Renal pelvis (tissue), 4 donors: ENCODE results near the gene TMEM220. TPM values are rescaled to one million over a fixed set of nuclear protein-coding genes. Genes with fewer than 3 reads are reported as not detected.

Experiments
- DNase-seq: peaks from one replicate; pipeline ENCODE4 v3.0.0-alpha.2; 2013
- polyA plus RNA-seq, 3 donors: library from polyadenylated mRNA; unstranded; fragments of 120-200 nt; gene quantifications; one replicate each; pipeline ENCODE4 v1.2.1, GENCODE V29; 2013; ENCODE audit not compliant: insufficient read length in 3 of 3

Gene TMEM220
- polyA plus RNA-seq, 3 donors, result 8.4 to 16.4 (median 13.2) TPM

DNA sequence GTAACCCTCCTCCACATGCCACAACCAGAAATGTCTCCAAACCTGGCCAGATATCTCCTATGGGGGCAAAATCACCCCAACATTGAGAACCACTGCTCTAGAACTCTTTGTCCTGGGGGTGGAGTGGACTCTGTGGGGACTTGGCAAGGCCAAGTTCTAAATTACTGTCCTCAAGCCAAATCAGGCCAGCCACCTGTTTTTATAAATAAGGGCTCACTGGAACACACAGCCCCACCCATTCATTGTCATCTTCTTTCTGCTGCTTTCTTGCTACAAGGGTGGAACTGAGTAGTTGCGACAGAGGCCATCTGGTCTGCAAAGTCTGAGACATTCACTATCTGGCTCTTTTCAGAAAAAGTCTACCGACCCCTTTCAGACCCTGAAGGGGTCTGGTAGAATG, 26.8 kb upstream of the TMEM220 start:
- no peak for DNase-seq

DNA sequence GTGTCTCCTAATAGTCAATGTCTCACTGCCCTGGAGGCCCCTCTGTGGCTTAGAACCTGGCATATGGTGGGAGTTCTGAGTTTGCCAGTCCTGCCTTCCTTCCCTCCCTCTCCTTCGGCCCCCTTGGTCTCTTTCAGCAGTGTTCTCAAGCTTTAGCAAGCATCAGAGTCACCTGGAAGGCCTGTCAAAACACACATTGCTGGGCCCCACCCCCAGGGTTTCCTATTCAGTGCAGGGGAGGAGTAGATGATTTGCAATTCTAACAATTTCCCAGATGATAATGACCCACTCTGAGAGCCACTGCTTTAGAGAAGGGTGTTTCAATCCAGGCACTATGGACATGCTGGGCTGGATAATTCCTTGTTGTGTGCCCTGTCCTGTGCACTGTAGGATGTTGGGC, 26.4 kb upstream of the TMEM220 start:
- DNase-seq, result no peak

DNA sequence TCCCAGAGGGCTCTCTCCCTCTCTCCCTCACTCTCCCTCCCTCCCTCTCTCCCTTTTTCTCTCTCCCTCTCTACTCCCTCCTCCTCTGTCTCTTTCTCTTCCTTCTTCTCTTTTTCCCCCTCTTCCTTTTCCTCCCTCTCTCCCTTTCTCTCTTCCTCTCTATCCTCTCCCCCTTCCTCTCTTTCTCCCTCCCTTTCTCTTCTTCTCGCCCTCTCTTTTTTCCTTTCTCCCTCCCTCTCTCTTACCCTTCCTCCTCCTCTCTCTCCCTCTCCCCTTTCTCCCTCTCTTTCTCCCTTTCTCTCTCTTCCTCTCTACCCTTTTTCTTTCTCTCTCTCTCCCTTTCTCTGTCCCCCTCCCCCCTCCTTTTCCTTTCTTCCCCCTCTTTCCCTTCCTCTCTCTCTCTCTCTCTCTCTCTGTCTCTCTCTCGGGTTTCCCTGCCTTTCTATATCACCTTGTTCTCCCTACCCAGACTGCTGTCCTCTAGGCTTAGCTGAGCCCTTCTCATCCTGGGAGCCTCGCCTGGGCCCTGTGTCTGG, 25.8 kb upstream of the TMEM220 start:
- DNase-seq, result no peak

DNA sequence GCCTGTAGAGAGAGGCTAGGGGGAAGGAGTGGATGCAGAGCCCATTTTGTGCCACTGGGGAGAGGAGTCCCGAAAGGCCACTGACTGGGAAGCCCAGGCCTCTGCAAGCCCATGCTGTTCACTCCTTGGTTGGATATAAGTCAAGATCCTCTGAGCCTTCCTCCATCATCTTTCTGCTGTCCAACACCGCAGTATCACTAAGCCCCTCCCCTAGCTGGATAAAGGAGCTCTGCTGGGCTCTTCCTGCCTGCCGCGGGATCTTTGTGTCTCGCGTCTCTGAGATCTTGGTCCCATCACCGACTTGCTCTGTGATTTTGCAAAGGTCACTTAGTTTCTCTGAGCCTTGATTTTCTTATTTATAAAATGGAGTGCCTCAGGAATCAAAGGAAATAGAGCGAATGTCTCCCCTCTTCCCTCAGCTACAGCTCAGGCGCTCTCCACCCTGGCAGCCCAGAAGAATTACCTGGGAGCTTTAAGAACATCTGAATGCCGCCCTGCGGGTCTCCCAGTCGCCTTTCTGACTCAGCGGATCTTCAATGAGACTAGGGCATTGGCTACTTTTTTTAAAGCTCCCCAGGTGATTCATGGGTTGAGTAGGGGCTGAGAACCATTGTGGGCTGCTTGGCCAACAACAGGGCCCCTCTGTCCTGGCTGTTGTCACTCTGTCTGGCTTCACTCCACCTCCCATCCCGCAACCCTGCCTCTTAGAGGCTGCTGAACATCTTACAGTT, 25.2 kb upstream of the TMEM220 start:
- no peak for DNase-seq

DNA sequence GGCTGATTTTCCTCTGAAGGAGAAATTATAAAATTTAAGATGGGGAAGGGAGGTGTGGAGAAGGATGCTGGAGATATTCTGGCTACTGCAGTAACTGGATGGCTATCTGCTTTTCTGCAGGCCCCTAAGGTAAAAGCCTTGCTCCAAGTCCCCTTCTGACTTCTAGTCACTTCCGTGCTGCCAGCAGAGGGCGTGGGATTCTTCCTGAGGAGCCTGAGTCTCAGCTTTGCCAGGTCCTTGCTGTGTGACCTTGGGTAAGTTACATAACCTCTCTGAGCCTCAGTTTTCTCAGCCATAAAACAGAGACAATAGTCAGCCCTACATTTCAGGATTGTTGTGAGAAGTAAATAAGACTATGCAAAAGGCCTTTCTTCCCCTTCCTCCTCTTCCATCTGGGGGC, 24.3 kb upstream of the TMEM220 start:
- no peak for DNase-seq

DNA sequence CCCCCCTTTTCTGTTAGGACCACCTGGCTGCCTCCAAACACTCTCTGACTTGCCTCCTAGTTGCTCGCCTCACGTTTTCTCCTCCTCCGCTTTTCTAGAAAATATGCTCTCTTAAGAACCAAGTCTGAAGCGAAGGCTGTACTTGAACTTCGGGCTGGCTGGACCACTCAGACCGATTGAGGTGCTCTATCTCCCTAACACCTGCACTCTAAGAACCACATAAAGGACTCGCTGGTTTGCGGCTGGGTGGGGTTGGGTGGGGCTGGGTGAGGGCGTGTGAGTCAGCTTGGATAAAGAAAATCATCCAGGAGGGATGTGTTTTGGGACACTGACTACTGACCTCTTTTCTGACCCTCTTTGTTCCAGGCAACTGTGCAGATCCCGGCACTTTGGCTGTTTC, 22.9 kb upstream of the TMEM220 start:
- no peak for DNase-seq

DNA sequence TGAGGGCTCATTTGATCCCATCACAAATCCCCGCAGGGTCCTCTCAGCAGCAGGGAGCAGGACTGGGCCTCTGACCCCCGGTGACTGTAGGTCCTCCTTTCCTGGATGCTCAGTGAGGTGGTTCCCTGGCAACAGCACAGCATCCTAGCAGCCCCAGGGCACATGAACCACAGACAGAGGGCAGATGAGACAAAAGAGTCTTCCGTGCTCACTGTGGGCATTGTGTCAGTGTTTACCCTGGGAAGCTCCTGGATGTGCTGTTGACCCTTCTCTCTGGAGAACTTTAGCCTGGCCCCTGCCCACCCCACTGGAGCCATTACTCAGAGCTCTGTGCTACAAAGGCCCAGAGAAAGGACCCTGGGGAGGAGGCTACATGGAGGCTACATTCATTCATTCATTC, 21.7 kb upstream of the TMEM220 start:
- DNase-seq, result no peak

DNA sequence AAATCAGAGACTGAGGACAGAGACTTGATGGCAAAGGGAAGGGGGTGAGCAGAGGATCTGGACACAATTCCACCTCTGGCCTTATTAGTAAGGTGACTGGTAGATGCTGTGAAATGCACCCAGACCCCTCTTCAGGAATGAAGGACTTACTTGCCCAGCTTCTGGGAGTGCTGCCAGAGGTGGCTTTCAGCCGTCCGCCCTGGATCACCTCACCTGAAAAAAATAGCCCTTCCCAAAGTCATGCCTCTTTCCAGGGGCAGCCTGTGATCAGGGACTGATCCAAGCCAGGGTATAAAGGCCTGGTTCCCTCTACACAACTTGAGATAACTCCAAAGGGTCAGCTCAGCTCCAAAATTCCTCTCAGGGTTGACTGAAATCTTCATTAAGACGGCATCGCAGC, 20.4 kb upstream of the TMEM220 start:
- DNase-seq, result no peak

DNA sequence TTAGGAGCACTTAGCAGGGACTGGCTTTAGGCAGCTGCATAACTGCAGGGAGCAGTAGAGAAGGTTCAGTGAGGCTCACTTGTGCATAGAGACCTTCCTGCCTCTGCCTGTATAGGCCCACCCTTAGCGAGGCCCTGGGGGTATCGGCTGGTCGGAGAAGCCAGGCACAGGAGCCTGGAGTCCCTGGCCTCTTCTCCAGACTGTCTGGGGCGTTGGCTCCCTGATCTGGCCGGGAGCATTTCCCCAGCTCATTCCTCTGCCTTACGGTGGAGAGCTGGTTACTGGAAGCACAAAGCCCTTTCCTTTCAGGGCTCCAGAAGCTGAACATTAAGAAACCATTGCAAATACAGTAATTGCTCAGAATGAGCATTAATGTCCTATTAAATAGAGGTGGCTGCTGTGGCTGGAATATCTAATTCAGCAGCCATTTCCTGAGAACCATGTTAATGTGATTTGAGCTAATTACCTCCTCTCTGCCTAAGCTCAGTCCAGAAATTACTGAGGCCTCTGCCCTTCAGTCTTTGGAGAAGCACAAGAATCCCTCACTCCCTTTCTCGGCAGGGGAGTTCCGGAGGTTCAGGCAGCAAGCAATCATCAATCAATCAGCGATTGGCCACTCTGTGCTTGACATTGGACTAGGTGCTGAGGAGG, 18.8 kb upstream of the TMEM220 start:
- no peak for DNase-seq

DNA sequence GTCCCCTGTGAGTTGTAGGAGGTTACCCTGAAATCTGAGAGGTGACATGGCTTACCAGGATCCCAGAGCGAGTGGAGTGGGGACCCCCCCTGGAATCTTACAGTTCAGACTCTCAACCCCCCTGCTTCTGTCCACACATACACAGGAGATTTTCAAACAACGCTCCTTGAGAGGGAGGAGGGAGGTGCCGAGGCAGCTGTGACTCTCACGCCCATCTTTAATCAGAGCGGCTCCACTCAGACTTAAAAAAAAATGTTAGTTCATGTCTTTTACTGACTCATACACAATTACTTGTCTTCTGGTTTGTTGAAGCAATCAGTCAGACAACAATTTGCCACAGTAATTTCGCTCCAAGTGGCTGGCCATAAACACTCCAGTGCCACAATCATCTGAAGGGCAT, 15.4 kb upstream of the TMEM220 start:
- no peak for DNase-seq

DNA sequence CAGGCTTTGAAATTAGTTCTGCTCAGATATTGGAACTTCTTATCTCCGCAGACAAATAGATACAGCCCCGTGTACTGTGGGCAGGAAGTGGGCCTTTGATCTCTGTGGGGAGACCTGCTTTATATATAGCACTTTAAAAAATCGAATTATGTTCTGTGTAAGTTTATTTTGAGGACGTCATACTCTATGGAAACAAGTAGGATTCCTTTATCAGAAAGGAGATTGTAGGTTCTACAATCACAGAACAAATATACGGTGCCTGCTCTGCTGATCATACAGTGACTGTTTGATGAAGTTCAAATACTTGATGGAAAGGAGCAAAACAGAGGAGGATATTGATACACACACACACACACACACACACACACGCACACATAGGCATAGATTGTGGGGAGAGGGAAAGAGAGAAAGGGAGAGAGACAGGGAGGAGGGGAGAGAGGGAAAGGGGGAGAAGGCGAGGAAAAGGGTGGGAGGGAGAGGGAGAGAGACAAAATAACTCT, 14.7 kb upstream of the TMEM220 start:
- no peak for DNase-seq

DNA sequence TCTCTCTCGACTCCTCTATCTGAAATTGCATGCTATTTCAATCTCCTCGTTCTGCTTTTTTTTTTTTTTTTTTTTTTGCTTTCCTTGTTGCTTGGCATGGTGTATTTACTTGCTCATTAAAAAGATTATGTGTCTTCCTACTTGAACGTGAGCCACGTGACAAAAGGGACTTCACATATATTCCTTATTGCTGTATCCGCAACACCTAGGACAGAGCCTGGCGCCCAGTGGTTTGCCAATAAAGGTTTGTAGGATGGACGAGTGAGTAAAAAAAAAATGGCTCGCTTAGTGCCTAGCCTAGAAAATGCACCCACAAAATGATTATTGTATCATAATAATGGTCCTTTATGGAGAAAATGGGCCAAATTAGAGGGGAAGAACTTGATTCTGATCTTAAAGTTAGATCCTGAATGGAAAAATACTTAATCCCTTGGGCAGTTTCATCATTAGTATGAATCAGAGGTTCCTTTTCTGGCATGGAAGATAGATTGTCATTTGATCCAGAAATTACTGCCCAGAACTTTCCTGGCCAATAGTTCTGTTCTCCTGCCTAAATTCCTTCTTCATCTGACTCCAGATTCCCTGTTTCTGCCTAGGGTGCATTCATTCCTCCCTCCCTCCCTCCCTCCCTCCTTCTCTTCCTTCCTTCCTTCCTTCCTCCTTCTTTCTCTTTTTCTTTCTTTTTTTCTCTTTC, 13.6 kb upstream of the TMEM220 start:
- no peak for DNase-seq

DNA sequence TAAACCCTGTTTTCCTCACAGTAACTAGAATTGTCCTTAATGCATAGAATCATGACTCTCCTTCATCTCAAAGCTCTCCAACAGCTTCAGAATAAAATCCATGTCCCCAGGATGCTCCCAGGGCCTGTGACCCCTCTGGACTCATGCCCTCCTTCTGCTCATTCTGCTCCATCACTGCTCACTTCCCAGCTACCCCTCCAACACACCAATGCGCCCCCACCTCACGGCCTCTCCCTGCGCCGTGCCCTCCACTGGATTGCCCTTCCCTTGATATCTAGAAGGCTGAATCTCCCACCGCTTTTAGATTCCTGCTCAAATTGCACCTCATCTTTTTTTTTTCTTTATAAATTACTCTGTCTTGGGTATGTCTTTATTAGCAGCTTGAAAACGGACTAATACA, 12.6 kb upstream of the TMEM220 start:
- no peak for DNase-seq

DNA sequence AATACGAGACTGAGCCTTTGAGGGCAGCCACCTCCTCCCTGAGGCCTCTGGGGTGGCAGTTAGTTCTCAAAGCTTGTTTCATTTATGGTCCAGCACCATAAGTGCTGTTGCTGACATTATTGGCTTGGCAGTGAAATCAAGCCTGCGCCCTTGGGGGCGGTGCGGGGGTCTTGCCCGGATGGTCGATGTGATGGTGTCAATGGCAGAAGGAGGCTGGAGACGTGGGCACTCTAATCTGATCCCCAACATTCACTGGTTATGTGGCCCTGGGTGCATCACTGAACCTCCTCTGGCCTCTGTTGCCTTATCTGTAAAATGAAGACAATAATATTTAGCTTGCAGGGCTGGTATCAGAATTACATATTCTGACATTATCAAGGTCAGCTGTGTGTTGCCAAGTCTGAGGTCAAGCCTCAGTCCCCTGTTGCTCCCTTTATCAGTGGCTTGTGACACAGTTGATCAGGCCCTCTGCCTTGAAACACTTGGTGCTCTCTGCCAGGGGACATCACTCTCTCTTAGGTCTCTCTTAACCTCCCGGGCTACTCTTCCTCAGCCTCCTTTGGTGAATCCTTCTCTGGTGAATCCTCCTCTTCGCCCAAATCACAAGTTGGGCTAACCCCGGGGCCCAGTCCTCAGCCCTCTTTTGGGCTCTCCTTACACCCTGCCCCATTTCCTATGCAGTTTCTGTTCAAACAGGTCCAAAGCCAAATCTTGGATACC, 11.8 kb upstream of the TMEM220 start:
- DNase-seq, result no peak

DNA sequence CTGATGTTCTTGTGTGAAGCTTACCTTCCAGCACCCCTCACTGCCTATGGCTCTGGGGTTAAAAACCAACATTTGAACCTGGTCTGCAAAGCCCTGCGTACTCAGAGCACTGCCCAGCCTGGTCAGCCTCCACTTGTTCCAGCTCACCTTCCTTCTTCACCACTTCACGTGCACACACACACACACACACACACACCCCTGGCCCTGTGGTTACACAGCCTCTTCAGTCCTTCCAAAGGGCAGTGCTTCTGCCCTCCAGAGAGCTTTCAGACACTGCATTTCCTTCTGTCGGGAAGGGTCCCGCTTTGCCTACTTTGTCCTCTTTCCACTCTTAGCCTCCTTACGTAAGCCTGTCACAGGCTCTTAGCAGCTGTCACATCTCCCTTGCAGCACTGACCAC, 9.6 kb upstream of the TMEM220 start:
- no peak for DNase-seq

DNA sequence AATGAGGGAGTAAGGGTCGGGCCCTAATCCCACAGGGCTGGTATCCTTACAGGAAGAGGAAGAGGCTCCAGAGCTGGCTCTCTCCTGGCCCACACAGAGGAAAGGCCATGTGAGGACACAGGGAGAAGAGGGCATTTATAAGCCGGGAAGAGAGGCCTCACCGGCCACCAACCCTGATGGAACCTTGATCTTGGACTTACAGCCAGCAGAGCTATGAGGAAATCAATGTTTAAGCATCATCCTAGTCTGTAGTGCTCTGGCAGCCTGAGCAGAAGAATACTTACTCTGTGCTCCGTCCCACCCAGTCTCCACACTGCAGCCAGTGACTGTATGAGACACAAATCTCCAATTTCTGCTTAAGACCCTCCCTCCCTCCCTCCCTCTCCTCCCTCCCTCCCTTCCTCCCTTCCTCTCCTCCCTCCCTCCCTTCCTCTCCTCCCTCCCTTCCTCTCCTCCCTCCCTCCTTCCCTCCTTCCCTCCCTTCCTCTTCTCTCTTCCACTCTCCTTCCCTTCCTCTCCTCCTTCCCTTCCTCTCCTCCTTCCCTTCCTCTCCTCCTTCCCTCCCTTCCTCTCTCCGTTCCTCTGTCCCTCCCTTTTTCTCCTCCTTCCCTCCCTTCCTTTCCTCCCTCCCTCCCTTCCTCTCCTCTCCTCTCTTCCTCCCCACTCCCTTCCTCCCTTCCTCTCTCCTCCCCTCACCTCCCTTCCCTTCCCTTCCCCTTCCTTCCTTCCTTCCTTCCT, 8.9 kb upstream of the TMEM220 start:
- DNase-seq, result no peak

DNA sequence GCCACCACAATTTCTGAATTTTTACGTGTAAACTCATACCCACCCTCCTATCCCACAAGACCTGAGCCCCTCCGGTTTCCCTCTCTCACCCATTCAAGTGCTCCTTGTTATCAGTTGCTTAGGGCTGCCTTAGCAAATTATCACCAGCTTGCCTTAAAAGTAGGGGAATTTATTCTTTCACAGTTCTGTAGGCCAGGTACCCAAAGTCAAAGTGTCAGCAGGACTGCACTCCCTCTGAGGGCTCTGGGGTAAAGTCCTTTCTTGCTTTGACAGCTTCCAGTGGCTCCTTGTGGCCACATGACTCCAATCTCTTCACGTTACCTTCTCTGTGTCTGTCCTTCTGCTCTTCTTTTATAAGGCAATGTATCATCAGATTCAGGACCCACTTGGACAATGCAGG, 7.9 kb upstream of the TMEM220 start:
- no peak for DNase-seq

DNA sequence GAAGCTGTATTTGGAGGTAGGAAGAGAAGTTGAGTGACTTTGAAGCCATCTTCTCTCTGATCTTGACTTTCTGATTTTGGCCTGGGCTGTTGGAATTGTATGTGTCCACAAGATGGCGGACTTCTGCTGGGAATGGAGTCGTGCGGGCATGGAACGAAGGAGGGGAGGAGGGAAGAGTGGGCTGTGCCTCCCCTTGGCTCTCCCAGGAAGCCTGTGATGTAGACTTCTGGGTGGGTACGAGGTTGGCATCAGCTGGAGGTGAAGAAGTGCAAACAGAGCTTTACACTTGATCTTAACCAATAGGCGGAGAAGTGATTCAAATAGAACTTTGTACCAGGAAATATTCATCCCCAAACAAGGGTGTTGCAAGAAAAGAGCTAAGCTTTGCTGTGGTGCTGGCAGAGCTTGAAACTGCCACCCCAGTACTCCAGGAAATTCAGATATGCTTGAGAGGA, 7.4 kb upstream of the TMEM220 start:
- DNase-seq, result peak; percentile 65

DNA sequence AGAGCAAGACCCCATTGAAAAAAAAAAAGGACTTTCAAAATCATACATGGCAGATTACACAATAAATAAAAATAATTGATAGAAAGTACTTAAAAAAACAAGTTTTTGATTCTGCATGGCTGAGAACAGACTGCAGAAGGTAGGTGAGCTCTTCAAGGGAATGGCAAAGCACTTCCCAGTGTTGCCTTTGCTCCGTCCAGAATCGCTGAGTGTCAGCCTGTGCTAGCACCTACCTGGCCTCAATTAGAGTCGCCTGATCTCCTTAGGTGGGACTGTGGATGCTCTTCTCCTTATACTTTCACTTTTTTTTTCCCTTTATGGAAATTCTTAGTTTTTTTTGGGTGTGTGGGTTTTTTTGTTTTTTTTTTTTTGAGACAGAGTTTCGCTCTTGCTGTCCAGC, 6.0 kb upstream of the TMEM220 start:
- DNase-seq, result no peak

DNA sequence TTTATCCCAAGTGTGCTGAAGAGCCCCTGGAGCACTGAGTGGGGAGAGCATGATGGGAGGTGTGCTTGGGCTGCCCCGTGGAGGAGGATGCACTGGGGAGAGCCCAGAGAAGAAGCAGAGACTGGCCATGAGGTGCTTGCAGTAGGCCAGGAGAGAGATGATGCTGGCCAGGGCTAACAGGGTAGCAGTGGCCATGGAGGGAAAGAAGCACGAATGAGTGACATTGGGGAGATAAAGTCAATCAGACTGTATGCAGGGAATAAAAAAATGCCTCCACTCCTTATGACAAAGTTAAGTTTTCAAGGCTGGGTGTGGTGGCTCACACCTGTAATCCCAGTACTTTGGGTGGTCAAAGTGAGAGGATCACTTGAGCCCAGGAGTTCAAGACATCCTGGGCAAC, 5.4 kb upstream of the TMEM220 start:
- no peak for DNase-seq

DNA sequence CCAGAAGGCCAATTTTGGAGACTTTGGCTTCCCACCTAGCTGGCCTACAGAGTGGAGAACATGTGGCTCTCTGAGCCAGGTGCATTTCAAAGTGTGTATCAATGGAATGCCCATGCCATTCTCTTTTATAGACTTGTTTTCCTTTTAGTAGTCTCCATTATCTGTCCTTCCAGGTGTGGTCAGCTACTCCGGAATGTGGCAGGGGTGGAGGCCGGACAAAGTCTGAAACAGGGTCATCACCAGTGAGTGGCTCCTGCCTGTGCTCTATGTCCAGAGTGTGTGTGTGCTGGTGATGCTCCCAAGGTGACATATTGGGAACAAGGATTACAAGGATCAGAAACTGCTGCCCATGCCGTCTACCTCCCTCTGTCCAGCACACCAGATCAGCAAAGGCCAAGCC, 3.8 kb upstream of the TMEM220 start:
- no peak for DNase-seq
